ENCODE measurements around the gene RFX2. TPM values are rescaled to one million over a fixed set of nuclear protein-coding genes. Genes with fewer than 3 reads are reported as not detected.

The RFX2 gene
- total and polyA plus RNA-seq, 9 of the 15 experiments (the other 6 are each of a cell fraction or from before 2014, with no cell fraction given) = 3.6 to 18.7 (median 8.7) TPM

- TF ChIP-seq MAX (CRISPR knock-in tag; IDR thresholded peaks at IDR 0.05) (0 out of 2 replicates have a peak, but pooled peaks have one; percentile 21), DEAF1 (CRISPR knock-in tag; IDR thresholded peaks at IDR 0.05) (0 out of 2 replicates have a peak, but pooled peaks have one; percentile 6), MYC (IDR thresholded peaks at IDR 0.05; ENCODE audit: low read depth, low read length) (0 out of 2 replicates have a peak, but pooled peaks have one; percentile 30), MYC (CRISPR knock-in tag; IDR thresholded peaks at IDR 0.05; ENCODE audit: borderline replicate concordance, low read depth) (no peak), CTCF (IDR thresholded peaks at IDR 0.05 in 2 of 3, conservative IDR thresholded peaks at IDR 0.05 in 1 of 3; ENCODE audit: insufficient read depth in 2 of 3, low read depth in 1 of 3, low read length in 3 of 3) (peak; percentile 87 to 96 (median 94)), ZMIZ1 (IDR thresholded peaks at IDR 0.05; ENCODE audit: low read depth in 2 of 2, low read length in 2 of 2) (0 out of 4 replicates have a peak, but pooled peaks of 1 of the 2 experiments have one; percentile 44), RNF219 (CRISPR knock-in tag; IDR thresholded peaks at IDR 0.05) (no peak), KLF13 (tag; IDR thresholded peaks at IDR 0.05; ENCODE audit: borderline replicate concordance, low read depth) (no peak), TEAD4 (IDR thresholded peaks at IDR 0.05; ENCODE audit: low read length) (no peak), TEAD4 (CRISPR knock-in tag; IDR thresholded peaks at IDR 0.05; ENCODE audit: borderline replicate concordance) (no peak), SMARCA4 (IDR thresholded peaks at IDR 0.05) (peak; percentile 32), SMARCE1 (IDR thresholded peaks at IDR 0.05) (0 out of 2 replicates have a peak, but pooled peaks have one; percentile 38), ZNF316 (IDR thresholded peaks at IDR 0.05) (peak; percentile 50), KLF16 (IDR thresholded peaks at IDR 0.05) (peak; percentile 34; the same call in 1 of the 2 replicates), NFE2 (IDR thresholded peaks at IDR 0.05; ENCODE audit: low read depth) (peak; percentile 75)
These were observed 123.1 kb downstream of the RFX2 start (continued) for GRCh38 chr19:5987077-5987818.
